ENCODE measurements around the gene CYP26A1.

The CYP26A1 gene

GRCh38 chr10:93071177-93071472 lies 2.6 kb upstream of the CYP26A1 start:
- Mint-ChIP-seq H3K4me1 (ENCODE audit: low read depth) (peaks cover 33% of the 10 kb centered on the region), H3K27me3 (peaks cover 48% of the 10 kb centered on the region), H3K27ac (no peak overlapping the region), H3K36me3 (no peaks in the 10 kb centered on the region), H3K9me3 (ENCODE audit: low read depth) (no peaks in the 10 kb centered on the region), H3K4me3 (peak overlapping the region; percentile 4)

- Mint-ChIP-seq H3K27ac (no peak overlapping the region), H3K36me3 (no peaks in the 10 kb centered on the region), H3K27me3 (peaks cover 51% of the 10 kb centered on the region), H3K9me3 (ENCODE audit: low read depth) (no peaks in the 10 kb centered on the region), H3K4me3 (peak overlapping the region; percentile 65), H3K4me1 (ENCODE audit: low read depth) (peaks cover 33% of the 10 kb centered on the region)
Observed at GRCh38 chr10:93071674-93072224, 1.9 kb upstream of the CYP26A1 start.

- no peak overlapping the region for H3K27ac Mint-ChIP-seq
- H3K36me3 Mint-ChIP-seq, result no peaks in the 10 kb centered on the region
- no peaks in the 10 kb centered on the region for H3K9me3 Mint-ChIP-seq (ENCODE audit: low read depth)
- peak overlapping the region; percentile 65 for H3K4me3 Mint-ChIP-seq
- peaks cover 50% of the 10 kb centered on the region for H3K27me3 Mint-ChIP-seq
- peaks cover 33% of the 10 kb centered on the region for H3K4me1 Mint-ChIP-seq (ENCODE audit: low read depth)
Observed at GRCh38 chr10:93072225-93072712, 1.4 kb upstream of the CYP26A1 start.

GRCh38 chr10:93072713-93073538 lies 767 bp upstream of the CYP26A1 start:
- H3K27ac Mint-ChIP-seq, result no peak overlapping the region
- peaks cover 44% of the 10 kb centered on the region for H3K27me3 Mint-ChIP-seq
- H3K4me3 Mint-ChIP-seq, result peak overlapping the region; percentile 52
- H3K36me3 Mint-ChIP-seq, result no peaks in the 10 kb centered on the region
- H3K9me3 Mint-ChIP-seq (ENCODE audit: low read depth), result no peaks in the 10 kb centered on the region
- peaks cover 31% of the 10 kb centered on the region for H3K4me1 Mint-ChIP-seq (ENCODE audit: low read depth)

GRCh38 chr10:93074147-93074596 lies 479 bp downstream of the CYP26A1 start:
- Mint-ChIP-seq H3K27me3 (peaks cover 39% of the 10 kb centered on the region), H3K4me3 (peak overlapping the region; percentile 65), H3K4me1 (ENCODE audit: low read depth) (peaks cover 26% of the 10 kb centered on the region), H3K36me3 (no peaks in the 10 kb centered on the region), H3K9me3 (ENCODE audit: low read depth) (no peaks in the 10 kb centered on the region), H3K27ac (no peak overlapping the region)

GRCh38 chr10:93074597-93075368 lies 1.1 kb downstream of the CYP26A1 start:
- no peak overlapping the region for H3K27ac Mint-ChIP-seq
- H3K36me3 Mint-ChIP-seq, result no peaks in the 10 kb centered on the region
- no peaks in the 10 kb centered on the region for H3K9me3 Mint-ChIP-seq (ENCODE audit: low read depth)
- peaks cover 43% of the 10 kb centered on the region for H3K27me3 Mint-ChIP-seq
- H3K4me3 Mint-ChIP-seq, result peak overlapping the region; percentile 65
- H3K4me1 Mint-ChIP-seq (ENCODE audit: low read depth), result peaks cover 26% of the 10 kb centered on the region

GRCh38 chr10:93075369-93076221 lies 1.9 kb downstream of the CYP26A1 start:
- peak overlapping the region; percentile 8 for H3K4me3 Mint-ChIP-seq
- peaks cover 30% of the 10 kb centered on the region for H3K4me1 Mint-ChIP-seq (ENCODE audit: low read depth)
- no peaks in the 10 kb centered on the region for H3K9me3 Mint-ChIP-seq (ENCODE audit: low read depth)
- no peak overlapping the region for H3K27ac Mint-ChIP-seq
- H3K27me3 Mint-ChIP-seq, result peaks cover 44% of the 10 kb centered on the region
- H3K36me3 Mint-ChIP-seq, result no peaks in the 10 kb centered on the region

- Mint-ChIP-seq H3K9me3 (ENCODE audit: low read depth) (no peaks in the 10 kb centered on the region), H3K27me3 (peaks cover 44% of the 10 kb centered on the region), H3K4me3 (no peak overlapping the region), H3K4me1 (ENCODE audit: low read depth) (peaks cover 24% of the 10 kb centered on the region), H3K36me3 (no peaks in the 10 kb centered on the region), H3K27ac (no peak overlapping the region)
Observed at GRCh38 chr10:93076871-93077270, 3.2 kb downstream of the CYP26A1 start.

- Mint-ChIP-seq H3K36me3 (no peaks in the 10 kb centered on the region), H3K4me1 (ENCODE audit: low read depth) (peaks cover 15% of the 10 kb centered on the region), H3K27ac (peak overlapping the region; percentile 22), H3K27me3 (peaks cover 41% of the 10 kb centered on the region), H3K9me3 (ENCODE audit: low read depth) (no peaks in the 10 kb centered on the region), H3K4me3 (no peak overlapping the region)
Observed at GRCh38 chr10:93077860-93078337, 4.2 kb downstream of the CYP26A1 start.

- H3K27me3 Mint-ChIP-seq, result peaks cover 37% of the 10 kb centered on the region
- no peak overlapping the region for H3K4me3 Mint-ChIP-seq
- no peaks in the 10 kb centered on the region for H3K9me3 Mint-ChIP-seq (ENCODE audit: low read depth)
- no peaks in the 10 kb centered on the region for H3K36me3 Mint-ChIP-seq
- H3K4me1 Mint-ChIP-seq (ENCODE audit: low read depth), result peaks cover 12% of the 10 kb centered on the region
- no peak overlapping the region for H3K27ac Mint-ChIP-seq
Observed at GRCh38 chr10:93079663-93080349, 6.1 kb downstream of the CYP26A1 start.

GRCh38 chr10:93080350-93081046 lies 6.8 kb downstream of the CYP26A1 start:
- H3K4me1 Mint-ChIP-seq (ENCODE audit: low read depth), result peaks cover 8% of the 10 kb centered on the region
- H3K36me3 Mint-ChIP-seq, result no peaks in the 10 kb centered on the region
- H3K9me3 Mint-ChIP-seq (ENCODE audit: low read depth), result no peaks in the 10 kb centered on the region
- no peak overlapping the region for H3K4me3 Mint-ChIP-seq
- peaks cover 34% of the 10 kb centered on the region for H3K27me3 Mint-ChIP-seq
- no peak overlapping the region for H3K27ac Mint-ChIP-seq

- H3K4me3 Mint-ChIP-seq, result no peak overlapping the region
- H3K4me1 Mint-ChIP-seq (ENCODE audit: low read depth), result peaks cover 3% of the 10 kb centered on the region
- no peaks in the 10 kb centered on the region for H3K36me3 Mint-ChIP-seq
- no peaks in the 10 kb centered on the region for H3K9me3 Mint-ChIP-seq (ENCODE audit: low read depth)
- H3K27me3 Mint-ChIP-seq, result peaks cover 28% of the 10 kb centered on the region
- H3K27ac Mint-ChIP-seq, result no peak overlapping the region
Observed at GRCh38 chr10:93081318-93081717, 7.6 kb downstream of the CYP26A1 start.

GRCh38 chr10:93081834-93082233 lies 8.1 kb downstream of the CYP26A1 start:
- H3K36me3 Mint-ChIP-seq, result no peaks in the 10 kb centered on the region
- H3K27ac Mint-ChIP-seq, result no peak overlapping the region
- H3K4me1 Mint-ChIP-seq (ENCODE audit: low read depth), result peaks cover 3% of the 10 kb centered on the region
- peaks cover 23% of the 10 kb centered on the region for H3K27me3 Mint-ChIP-seq
- H3K9me3 Mint-ChIP-seq (ENCODE audit: low read depth), result no peaks in the 10 kb centered on the region
- no peak overlapping the region for H3K4me3 Mint-ChIP-seq

Measured in activated naive CD8-positive, alpha-beta T cell (primary cell).